Mononuclear cell (primary cell): Measurements from ENCODE around the gene GLIS1. TPM values are rescaled to one million over a fixed set of nuclear protein-coding genes. Genes with fewer than 3 reads are reported as not detected.

Source experiments
- H3K27me3 ChIP-seq: 2 replicates; pipeline ENCODE4 v1.6.0; 2011; ENCODE audit warnings: low read length, control low read depth; ENCODE audit not compliant: insufficient read depth
- H3K4me1 ChIP-seq: 2 replicates; pipeline ENCODE4 v1.5.1; 2011; ENCODE audit warnings: mild to moderate bottlenecking, low read length, control low read depth; ENCODE audit not compliant: insufficient read depth
- H3K4me3 ChIP-seq: 2 replicates; pipeline ENCODE4 v1.5.1; 2011; ENCODE audit warnings: mild to moderate bottlenecking, low read length, moderate library complexity
- H3K9me3 ChIP-seq: 2 replicates; pipeline ENCODE4 v1.5.1; 2011; ENCODE audit warnings: low read depth, mild to moderate bottlenecking, control low read depth, low read length
- total RNA-seq: library from RNA; depleted of rRNA; stranded (reverse); fragments of >200 nt; gene quantifications from one replicate; pipeline ENCODE4 v1.2.3, GENCODE V29; 2012

The GLIS1 gene
- total RNA-seq, 1 donor = not detected

GRCh38 chr1:53587252-53587988 is 151.5 kb downstream of the GLIS1 start:
- H3K27me3 ChIP-seq = no peaks in the 10 kb centered on the region
- no peak overlapping the region for H3K4me3 ChIP-seq
- peaks cover 11% of the 10 kb centered on the region for H3K4me1 ChIP-seq
- no peaks in the 10 kb centered on the region for H3K9me3 ChIP-seq

DNA sequence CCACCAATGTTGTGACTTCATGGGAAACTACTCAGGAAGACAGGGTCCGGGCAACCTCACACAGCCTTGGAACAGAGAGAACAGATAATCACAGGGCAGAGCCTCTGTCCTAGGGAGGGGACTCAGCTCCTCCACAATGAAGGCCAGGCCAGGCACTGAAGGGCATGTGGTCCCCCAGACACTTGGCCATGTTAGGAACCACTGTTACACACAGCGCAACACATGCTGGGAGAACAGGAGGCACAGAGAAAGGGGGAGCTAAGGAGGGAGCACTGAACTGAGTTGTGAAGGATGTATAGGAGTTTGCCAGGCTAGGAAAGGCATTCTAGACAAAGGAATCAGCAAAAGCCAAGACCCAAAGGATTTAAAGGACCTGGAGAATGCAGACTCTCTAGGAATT is 152.2 kb downstream of the GLIS1 start:
- no peaks in the 10 kb centered on the region for H3K27me3 ChIP-seq
- H3K4me3 ChIP-seq = no peak overlapping the region
- H3K9me3 ChIP-seq = no peaks in the 10 kb centered on the region
- peaks cover 14% of the 10 kb centered on the region for H3K4me1 ChIP-seq

DNA sequence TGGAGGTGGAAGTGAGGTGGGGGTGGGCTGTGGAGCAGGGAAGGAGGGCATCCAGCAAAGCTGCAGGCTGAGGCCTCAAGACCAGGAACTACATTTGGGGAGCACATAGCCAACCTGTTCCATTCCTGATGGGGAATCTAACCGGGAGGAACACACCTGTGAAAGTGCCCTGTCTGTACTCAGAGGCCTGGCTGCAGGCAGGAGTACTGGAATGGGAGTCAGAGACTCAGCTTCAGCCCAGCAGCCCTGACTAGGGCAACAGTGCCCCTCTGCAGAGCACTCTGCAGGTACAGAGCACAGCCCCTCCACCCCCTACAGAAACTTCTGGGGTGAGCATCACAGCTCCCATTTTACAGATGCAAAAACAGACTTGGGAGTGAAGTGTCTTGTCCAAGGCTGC is 153.4 kb downstream of the GLIS1 start:
- Histone ChIP-seq H3K9me3 (no peaks in the 10 kb centered on the region), H3K27me3 (no peaks in the 10 kb centered on the region), H3K4me1 (peaks cover 17% of the 10 kb centered on the region), H3K4me3 (no peak overlapping the region)

- no peaks in the 10 kb centered on the region for H3K9me3 ChIP-seq
- H3K4me3 ChIP-seq = no peak overlapping the region
- H3K27me3 ChIP-seq = no peaks in the 10 kb centered on the region
- peaks cover 17% of the 10 kb centered on the region for H3K4me1 ChIP-seq
These were observed 153.8 kb downstream of the GLIS1 start for GRCh38 chr1:53585129-53585528.

DNA sequence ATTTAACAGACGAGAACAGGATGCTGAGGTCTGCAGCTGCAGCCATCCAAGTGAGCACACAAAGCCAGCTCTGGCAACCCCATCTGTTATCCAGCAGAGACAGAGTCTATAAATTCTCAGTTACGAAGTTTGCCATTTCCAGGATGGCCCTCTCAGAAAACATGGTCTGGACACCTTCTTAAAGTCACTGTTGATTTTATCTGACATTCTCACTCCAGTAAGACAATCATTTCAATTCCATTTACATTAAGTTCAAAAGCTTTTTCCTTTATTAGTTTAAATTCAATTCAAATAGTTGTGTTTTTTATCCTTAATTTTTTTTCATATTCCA is 154.2 kb downstream of the GLIS1 start:
- no peak overlapping the region for H3K4me3 ChIP-seq
- H3K27me3 ChIP-seq = no peaks in the 10 kb centered on the region
- peaks cover 17% of the 10 kb centered on the region for H3K4me1 ChIP-seq
- H3K9me3 ChIP-seq = no peaks in the 10 kb centered on the region

DNA sequence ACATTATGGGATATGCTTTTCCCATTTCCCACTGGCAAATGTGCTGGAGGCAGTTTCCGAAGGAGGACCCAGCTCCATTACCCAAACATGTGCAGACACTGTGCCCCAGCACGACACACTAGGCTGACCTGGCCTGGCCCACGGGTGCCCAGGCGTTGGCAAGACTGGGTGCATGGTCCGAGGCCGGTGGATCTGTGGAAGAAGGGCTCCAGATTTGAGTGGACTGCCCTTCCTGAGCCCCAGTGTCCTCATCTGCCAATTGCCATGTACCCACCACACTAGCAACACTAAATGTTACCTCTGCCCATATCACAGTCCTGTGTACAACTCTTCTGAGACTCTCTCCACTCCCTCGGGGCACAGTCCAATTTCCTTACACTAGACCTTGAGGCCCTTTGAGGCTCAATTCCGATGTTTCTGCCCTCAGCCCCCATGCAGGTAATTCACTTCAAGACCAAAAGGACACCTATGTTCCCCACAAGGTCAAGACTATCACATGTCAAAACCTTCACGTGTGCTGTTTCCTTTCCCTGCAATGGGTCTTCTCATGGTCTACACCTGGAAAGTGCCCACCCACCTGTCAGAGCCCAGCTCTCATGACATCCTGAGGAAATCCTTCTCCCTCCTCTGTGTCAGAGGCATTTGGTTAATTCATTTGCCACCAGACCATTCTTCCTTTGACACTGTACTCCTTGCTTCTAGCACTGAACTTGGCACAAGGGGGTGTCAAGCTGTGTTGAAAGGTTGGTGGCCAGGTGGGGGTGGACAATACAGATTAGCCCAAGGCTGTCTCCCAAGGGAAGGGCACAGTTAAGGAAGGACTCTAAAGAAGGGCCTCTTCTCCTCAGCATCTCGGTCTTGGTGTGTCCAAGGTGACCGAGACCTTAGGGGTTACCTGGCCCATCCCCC is 154.8 kb downstream of the GLIS1 start:
- Histone ChIP-seq H3K9me3 (no peaks in the 10 kb centered on the region), H3K4me1 (peaks cover 17% of the 10 kb centered on the region), H3K4me3 (no peak overlapping the region), H3K27me3 (no peaks in the 10 kb centered on the region)

GRCh38 chr1:53583021-53583867 is 155.7 kb downstream of the GLIS1 start:
- H3K4me3 ChIP-seq = no peak overlapping the region
- H3K27me3 ChIP-seq = no peaks in the 10 kb centered on the region
- peaks cover 17% of the 10 kb centered on the region for H3K4me1 ChIP-seq
- no peaks in the 10 kb centered on the region for H3K9me3 ChIP-seq

GRCh38 chr1:53582211-53583020 is 156.5 kb downstream of the GLIS1 start:
- no peaks in the 10 kb centered on the region for H3K9me3 ChIP-seq
- H3K4me3 ChIP-seq = no peak overlapping the region
- peaks cover 17% of the 10 kb centered on the region for H3K4me1 ChIP-seq
- H3K27me3 ChIP-seq = no peaks in the 10 kb centered on the region

- Histone ChIP-seq H3K4me3 (no peak overlapping the region), H3K9me3 (no peaks in the 10 kb centered on the region), H3K4me1 (peaks cover 17% of the 10 kb centered on the region), H3K27me3 (no peaks in the 10 kb centered on the region)
These were observed 157.5 kb downstream of the GLIS1 start for GRCh38 chr1:53581476-53581875.

DNA sequence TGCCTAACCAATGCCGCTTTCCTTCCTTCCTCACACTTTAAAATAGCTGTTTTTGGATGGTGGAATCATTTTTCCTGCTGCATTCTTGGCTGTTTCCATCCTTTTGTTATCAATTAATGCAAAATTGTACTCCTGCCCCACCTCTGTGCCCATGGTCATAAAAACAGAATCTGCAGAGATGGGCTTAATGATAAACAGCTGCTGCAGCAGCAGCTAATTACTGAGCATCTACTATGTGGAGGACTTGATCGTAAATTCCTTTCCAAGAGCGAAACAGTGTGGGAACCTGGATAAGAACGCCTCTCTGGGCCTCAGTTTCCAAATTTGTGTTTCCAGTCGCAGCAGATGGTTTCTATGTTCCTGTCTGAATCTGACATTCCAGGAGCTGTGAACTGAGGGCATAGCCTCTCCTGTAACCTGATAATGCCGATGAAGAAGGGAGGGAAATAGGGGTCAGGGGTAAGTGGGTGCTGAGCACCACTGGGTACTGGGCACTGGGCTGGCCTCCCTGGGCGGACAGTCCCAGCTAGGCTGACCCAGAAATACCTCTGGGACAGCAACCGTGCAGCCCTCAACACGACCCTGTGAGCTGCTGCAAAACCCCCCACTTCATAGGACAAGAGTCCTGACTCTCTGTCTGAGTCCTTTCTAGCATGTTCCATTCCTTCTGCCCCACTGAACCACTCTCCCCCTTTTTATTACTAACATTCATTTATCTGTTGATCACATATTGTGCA is 158.1 kb downstream of the GLIS1 start:
- Histone ChIP-seq H3K27me3 (no peaks in the 10 kb centered on the region), H3K4me1 (peaks cover 17% of the 10 kb centered on the region), H3K4me3 (no peak overlapping the region), H3K9me3 (no peaks in the 10 kb centered on the region)

DNA sequence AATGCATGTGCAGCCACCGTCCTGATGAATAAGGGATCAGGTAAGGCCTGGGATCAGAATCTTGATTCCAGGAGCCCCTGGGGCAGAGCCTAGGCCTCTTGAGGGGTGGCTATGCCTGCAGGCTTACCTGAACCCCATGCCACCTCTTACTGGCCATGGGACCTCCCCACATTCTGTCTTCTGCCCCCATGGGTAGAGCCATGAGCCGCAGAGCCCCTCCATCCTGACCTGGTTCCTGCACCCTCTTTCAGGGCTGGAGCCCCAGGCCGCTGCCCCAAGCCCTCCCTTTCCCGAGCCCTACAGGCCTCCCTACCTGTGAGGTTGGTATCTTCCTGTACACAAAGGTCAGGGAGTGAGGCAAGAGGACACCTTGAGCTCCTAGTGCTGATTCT is 159.0 kb downstream of the GLIS1 start:
- no peaks in the 10 kb centered on the region for H3K27me3 ChIP-seq
- H3K4me3 ChIP-seq = no peak overlapping the region
- no peaks in the 10 kb centered on the region for H3K9me3 ChIP-seq
- peaks cover 14% of the 10 kb centered on the region for H3K4me1 ChIP-seq

DNA sequence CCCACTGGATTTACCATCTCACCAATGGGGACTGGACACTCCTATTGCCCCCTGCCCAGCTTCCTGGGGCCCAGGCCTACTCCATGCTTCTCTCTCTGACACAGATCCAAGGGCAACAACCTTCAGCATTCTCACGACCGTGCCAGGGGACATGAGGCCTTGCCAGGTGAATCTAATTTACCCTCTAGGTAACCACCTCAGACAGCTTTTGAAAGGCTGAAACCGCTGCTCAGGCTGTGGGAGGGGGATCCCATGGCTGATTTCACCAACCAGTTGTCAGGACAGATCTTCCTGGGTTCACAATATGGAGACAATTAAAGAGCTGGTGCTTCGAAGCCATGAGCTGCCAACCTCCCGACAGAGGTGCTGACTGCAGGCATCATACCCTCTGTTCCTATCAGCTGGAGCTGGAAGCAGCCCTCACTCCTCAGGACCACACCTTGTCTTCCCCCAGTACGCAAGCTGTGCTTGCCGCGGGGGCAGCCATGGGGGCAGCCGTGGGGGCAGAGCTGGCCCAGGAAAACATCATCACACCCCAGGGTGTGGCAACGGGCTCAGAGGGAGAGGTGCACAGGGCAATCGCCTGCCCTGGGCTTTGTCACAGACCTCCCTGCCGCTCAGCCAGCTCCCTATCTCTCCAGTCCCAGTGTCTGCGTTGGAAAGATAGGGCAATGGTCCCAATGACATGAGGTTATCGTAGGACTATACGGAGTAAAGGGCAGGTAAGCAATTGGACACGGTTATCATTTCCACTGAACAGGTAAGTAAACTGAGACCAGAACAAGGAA is 159.5 kb downstream of the GLIS1 start:
- Histone ChIP-seq H3K4me3 (no peak overlapping the region), H3K4me1 (peaks cover 9% of the 10 kb centered on the region), H3K9me3 (no peaks in the 10 kb centered on the region), H3K27me3 (no peaks in the 10 kb centered on the region)

GRCh38 chr1:53578358-53578757 is 160.6 kb downstream of the GLIS1 start:
- Histone ChIP-seq H3K27me3 (no peaks in the 10 kb centered on the region), H3K4me3 (no peak overlapping the region), H3K9me3 (no peaks in the 10 kb centered on the region), H3K4me1 (peaks cover 6% of the 10 kb centered on the region)
